Neural progenitor cell (in vitro differentiated cells): Measurements from ENCODE around the gene SMARCD3.

ENCODE experiments used
- CTCF ChIP-seq: fragments of 200-600 bp; sonication (generic); IDR thresholded peaks from 2 replicates; pipeline ENCODE4 v1.5.1; 2017; ENCODE audit warnings: antibody characterized with exemption, mild to moderate bottlenecking
- EZH2 ChIP-seq: fragments of 200-600 bp; sonication (generic); IDR thresholded peaks from 2 replicates; pipeline ENCODE4 v1.6.1; 2017; ENCODE audit warnings: antibody characterized with exemption, mild to moderate bottlenecking, moderate library complexity
- EZH2phosphoT487 ChIP-seq: fragments of 200-600 bp; sonication (generic); IDR thresholded peaks from 2 replicates; pipeline ENCODE4 v1.6.1; 2017; ENCODE audit warnings: antibody characterized with exemption

DNA sequence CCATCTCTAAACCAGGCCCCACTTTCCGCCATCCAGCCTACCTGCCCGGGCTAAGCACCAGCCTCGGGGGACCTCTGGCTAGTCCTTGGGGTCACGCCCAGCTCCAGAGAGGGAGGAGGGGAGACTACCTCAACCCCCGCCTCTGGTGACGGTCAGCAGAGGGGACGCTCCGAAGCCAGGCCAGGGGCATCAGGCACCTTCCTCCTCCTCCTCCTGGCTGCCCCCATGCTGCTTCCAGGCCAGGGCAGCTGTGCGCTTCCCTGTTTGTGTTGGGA is 4.0 kb upstream of the SMARCD3 start:
- TF ChIP-seq CTCF = no peak
- TF ChIP-seq EZH2phosphoT487 = no peak
- TF ChIP-seq EZH2 = no peak
